Hematopoietic multipotent progenitor cell treated with erythropoietin and hydrocortisone succinate and interleukin-3 and kit ligand, for 17 days (in vitro differentiated cells): Measurements from ENCODE around the gene LILRA5.
A peak's percentile ranks its signal among the peaks of the same experiment; 100 is the strongest.
"Not testable (repeated sequence)": the region's sequence is repeated elsewhere in the genome, so short reads cannot be mapped to it uniquely, and the experiment has no call there.

ENCODE experiments used
- DNase-seq: peaks from one replicate; pipeline ENCODE4 v3.0.0-alpha.2; 2015; ENCODE audit warnings: low spot score

The LILRA5 gene

DNA sequence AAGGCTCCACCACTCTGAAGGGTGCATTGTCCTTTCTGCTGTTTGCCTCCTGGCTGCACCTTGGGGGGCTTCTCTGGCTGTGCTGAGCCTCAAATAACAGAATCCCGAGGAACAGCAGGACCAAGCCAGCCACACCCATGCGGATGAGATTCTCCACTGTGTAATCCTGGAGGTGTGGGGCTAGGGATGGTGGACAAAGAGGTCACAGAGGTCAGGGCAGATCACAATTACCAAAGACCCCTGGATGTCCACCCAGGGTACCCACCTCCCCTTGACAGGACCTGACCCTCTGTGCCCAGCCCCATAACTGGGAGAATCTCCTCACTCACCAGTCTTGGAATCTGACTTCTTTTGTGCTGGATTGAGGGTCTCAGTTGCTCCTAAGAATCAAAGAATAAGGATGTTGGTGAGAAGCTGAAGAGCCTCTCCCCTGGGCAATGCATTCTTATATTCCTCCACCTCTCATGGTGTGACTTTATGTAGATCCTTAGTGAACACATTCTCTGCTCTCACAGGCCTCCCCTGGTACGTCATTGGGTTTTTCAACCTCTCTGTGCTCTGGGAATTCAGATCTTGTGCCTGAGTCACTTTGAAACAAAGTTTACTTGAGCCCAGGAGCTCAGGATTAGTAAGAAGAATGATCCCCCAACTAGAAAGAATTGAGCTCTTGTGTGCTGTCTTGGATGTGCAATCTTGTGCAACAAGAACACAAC, 20.8 kb upstream of the LILRA5 start:
- DNase-seq: no peak

DNA sequence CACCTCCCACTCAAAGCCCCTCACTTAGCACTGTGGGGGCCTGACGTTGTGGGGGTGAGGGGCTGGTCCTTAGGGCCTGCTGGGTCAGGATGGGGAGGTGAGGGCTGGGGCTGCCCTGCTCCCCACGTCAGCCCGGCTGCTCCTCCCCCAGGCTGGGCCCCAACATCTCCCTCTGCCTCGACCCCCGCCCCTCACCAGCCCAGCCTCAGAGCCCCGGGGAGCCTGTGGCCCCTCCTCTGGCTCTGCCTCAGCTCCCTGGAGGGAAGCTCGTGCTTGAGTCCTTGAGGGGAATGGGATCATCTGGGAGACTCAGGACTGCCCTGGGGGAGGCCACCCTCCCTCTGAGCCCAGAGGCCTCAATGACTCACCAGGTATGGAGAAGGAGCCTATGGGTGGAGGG, 19.2 kb upstream of the LILRA5 start:
- no peak for DNase-seq

DNA sequence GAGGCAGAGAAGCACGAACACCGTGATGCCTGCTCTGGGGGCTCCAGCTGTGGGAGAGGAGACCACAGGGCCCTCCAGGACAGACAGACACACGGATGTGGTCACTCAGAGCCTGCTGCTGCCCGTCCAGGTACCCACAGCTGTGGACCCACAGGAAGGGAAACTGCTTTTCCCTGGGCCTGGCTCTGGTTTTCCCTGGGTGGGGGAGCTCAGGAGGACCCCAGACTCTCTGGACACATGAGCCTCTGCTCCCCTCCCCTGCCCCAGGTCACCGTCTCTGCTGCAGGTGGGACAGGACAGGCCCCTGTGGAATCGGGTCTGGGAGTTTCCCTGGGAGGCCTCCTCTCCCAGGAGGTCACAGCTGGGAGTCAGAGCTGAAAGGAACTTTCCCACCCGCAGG, 18.7 kb upstream of the LILRA5 start:
- DNase-seq: no peak

DNA sequence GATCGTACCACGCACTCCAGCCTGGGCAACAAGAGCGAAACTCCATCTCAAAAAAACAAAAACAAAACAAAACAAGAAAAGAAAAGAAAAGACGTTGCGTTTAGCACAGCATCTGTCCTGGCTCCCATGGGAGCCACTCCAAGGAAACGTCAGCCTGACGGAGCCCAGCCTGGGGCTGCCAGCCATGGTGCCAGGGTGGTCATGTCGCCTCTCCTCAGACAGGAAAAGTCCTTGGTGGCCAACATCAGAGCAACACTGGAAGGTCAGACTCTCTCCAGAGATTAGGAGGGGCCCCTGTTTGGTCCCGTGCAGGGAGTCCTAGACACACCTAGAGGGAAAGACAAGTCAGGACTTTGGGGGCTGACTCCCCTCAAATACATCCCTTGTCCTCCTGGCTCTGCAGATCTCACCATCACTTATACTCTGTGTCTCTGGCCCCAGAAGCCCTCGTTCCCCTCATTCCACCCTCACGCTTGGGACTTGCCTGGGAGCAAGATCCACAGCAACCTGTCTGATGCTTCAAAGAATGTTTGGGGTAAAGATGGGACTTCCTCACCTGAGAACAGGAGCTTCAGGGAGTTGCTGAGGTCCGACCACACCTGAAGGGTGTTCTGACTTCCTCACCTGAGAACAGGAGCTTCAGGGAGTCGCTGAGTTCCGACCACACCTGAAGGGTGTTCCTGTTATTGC, 16.7 kb upstream of the LILRA5 start:
- DNase-seq: no peak

DNA sequence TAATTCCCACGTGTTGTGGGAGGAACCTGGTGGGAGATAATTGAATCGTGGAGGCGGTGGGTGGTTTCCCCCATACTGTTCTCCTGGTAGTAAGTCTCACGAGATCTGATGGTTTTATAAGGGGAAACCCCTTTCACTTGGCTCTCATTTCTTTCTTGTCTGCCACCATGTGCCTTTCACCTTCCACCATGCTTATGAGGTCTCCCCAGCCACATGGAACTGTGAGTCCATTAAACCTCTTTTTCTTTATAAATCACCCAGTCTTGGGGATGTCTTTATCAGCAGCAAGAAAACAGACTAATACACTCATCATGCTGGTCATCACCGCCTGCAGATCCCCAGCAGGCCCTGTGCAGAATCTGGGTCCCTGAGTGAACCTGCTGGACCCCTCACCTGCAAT, 15.8 kb upstream of the LILRA5 start:
- not testable (repeated sequence) for DNase-seq

DNA sequence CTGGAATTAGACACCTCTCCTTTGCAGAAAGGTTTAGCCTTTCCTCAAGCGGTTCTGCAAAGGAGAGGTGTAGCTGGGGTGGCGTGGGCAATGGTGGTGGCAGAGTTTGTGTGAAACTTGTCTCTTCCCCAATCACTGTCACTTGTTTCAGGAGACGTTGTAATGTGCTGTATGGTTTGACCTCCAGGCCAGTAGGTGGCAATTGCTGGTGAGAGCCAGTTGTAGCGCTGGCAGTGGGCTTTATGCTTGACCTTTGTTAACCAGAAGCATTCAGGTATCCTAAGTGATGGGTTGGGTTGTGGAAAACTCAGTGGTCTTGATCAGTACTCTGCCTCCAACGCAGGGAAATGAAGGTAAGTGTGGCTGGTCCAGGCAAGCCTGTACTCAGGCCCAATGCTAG, 12.7 kb upstream of the LILRA5 start:
- DNase-seq: no peak

DNA sequence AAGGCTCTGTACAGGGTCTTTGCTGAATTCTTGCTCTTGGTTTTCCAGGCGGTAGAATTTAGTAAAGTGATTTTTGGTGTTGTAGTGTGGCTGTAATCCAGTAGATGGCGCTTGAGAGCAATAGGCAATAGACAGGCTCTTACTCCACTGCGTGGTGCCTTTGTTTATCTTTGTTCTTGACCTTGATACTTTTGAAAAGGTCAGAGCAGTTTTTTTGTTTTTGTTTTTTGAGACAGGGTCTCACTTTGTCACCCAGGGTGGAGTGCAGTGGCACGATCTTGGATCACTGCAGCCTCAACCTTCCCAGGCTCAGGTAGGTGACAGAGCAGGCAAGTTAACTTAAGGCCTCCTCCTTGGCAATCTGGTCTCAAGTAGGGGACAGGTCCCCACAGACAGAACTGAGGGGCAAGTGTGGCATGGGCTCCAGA, 12.2 kb upstream of the LILRA5 start:
- peak; percentile 47 for DNase-seq

DNA sequence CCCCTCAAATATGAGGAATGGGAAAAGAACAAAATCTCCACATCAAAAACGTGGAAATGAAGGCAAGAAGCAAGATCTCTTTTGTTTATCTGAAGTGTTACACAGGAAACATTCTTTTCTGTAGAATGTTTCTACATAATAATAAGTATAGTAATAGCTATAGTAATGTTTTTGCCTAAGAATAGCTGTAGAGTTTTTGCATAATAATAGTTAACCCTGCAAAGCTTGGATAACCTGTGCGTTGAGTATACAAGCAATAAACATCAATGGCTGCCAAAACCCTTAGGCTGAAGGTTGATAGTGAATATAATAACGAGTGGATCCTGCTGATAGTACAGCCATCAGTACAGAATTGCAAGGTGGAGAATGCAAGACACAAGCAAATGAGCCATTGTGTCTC, 11.1 kb upstream of the LILRA5 start:
- DNase-seq: no peak

DNA sequence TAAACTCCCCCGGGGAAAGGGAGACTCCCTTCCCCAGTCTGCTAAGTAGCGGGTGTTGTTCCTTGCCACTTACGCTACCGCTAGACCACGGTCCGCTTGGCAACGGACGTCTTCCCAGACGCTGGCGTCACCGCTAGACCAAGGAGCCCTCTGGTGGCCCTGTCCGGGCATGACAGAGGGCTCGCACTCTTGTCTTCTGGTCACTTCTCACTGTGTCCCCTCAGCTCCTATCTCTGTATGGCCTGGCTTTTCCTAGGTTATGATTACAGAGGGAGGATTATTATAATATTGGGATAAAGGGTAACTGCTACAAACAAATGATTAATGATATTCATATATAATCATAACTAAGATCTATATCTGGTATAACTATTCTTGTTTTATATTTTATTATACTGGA, 10.0 kb upstream of the LILRA5 start:
- not testable (repeated sequence) for DNase-seq

DNA sequence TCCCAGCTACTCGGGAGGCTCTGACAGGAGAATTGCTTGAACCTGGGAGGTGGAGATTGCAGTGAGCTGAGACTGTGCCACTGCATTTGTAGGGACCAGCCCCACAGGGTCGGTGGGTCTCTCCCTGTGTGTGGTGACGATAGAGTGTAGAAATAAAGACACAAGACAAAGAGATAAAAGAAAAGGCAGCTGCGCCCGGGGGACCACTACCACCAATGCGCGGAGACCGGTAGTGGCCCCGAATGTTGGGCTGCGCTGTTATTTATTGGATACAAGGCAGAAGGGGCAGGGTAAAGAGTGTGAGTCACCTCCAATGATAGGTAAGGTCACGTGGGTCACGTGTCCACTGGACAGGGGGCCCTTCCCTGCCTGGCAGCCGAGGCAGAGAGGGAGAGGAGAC, 9.3 kb upstream of the LILRA5 start:
- DNase-seq: not testable (repeated sequence)

DNA sequence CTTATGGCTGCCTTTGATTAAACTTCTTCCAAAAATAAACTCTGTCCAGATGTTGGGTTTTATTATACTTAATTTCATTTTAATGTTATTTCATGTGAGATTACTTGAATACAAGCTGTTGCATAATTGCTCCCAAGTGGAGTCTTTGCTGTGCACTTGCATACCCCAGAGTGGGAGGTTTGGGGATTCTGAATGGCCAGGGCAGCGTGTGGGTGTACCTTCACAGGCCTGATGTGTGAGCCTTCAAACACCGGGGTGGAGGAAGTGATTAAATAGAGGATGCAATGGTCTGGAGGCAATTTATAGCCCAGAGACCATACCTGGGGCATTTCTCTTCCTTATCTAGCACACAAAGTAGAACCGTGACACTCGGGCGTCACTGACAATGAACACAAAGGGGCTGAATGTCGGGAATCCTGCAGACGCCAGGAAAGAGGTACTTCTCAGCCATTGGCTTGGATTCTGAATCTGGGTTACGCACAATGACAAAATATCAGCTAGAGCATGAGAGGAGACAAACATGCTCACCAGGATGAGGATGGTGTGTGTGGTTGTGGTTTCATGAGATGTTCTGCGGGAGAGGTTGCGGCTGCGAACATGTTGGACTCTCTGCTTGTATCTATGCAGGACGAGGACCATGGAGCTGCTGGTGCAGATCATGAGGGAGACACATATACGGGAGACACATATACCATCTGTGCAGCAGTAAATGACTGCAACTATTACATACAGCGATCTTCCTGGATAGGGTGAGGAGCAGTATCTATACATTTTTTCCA, 7.1 kb upstream of the LILRA5 start:
- DNase-seq: no peak

DNA sequence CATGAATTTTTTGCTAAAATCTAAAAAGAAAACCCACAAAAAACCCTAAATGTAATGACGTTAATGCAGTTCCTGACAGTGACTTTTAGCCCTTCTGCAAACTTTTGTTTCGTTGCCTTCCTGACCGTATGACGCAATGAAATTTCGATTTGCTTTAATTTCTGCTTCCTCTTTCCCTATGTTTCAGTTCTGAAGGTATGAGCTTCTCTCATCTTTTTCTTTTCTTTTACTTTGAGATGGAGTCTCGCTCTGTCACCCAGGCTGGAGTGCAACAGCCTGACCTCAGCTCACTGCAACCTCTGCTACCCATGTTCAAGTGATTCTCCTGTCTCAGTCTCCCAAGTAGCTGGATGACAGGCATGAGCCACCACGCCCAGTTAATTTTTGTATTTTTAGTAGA, 6.1 kb upstream of the LILRA5 start:
- DNase-seq: no peak

DNA sequence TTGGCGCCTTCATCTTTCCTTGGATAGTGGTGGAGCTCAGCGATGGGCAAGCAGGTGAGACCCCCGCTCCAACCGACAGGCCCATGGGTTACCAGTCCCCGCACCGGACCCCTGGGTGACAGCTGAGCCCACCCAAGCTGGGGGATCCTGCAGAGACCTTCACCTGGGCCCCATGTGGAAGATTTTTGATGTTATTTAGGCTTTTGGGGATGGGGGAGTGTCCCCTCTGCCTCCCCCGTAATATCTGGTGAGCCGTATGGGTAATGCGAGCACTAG, 4.9 kb upstream of the LILRA5 start:
- no peak for DNase-seq

DNA sequence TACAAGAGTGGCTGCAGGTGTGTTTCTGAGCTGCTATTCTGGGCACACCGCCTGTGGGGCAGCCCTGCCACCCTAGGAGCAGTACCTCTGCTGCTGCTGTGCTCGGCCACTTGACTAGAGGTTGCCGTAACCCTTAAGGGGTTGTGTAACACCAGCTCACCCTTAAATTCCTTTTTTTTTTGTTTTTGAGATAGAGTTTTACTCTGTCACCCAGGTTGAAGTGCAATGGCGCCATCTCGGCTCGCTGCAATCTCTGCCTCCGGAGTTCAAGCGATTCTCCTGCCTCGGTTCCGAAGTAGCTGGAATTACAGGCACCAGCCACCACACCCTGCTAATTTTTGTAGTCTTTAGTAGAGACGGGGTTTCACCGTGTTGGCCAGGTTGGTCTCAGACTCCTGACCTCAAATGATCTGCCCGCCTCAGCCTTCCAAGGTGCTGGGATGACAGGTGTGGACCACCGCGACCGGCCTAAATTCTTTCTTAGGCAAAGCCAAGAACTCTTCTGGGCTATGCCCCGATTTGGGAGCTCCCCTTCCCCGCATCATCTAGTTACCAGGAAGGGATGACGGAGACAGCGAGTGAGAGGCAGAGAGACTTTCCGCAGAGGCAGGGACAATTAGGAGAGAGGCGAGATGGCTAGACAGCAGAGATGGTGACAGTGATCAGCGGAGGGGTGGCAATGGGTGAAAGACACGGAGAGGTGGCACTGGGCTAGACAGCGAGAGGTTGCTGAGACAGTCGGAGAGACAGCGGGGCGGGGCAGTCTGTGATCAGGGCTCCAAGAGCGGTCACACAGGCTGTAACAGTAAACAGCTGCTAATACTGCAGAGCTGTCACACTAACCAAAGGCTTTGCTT, 4.4 kb upstream of the LILRA5 start:
- DNase-seq: no peak

DNA sequence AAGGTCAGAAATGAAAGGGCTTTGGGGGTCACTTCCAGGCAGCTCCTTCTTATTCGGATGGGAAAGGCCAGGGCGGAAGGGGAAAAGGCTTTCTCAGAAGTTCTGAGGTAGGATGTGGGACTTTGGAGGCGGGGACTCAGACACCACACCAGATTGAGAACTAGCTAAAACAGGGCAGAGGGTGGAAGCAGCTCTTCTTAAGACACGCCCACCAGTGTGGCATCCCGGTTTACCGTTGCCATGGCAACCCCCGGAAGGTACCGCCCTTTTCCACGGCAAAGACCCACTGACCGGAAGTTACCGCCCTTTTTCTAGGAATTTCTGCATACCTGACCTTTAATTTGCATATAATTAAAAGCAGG, 3.8 kb upstream of the LILRA5 start:
- DNase-seq: no peak

DNA sequence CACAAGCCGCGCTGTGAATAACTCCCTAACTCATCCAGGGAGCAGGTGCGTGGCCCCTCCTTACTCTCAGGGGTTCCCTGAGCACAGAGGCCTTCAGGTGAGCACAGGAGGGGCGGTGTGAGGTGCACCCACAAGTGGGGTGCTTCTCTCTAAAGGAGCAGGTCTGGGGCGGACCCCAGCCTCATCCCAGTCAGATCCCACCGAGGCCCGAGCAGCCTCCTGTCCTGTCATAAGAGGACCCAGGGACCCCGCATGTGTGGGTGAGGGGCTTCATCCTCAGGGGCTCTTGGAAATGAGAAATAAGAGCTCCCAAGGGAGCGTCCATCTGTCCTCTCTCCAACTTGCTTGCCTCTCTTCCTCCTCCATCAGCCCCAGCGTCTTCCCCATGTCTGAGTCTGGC, 3.0 kb upstream of the LILRA5 start:
- no peak for DNase-seq

DNA sequence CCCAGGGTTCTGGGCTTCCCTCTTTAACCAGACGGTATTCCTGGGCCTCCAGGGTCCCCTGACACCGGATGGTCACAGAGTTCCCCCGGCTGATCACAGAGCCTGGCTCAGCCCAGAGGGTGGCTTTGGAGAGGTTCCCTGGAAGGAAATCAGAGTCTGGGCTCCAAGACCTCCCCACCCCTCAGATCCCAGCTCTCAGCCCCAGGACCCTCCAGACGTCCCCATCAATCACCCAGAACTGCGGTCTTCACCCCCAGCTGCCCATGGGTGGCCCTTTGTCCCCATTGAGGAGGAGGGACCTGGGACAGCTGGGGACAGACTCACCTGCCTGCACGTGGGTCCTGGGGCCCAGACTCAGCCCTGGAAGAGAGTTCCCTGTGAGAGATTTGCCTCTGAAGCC, 955 bp downstream of the LILRA5 start:
- no peak for DNase-seq

DNA sequence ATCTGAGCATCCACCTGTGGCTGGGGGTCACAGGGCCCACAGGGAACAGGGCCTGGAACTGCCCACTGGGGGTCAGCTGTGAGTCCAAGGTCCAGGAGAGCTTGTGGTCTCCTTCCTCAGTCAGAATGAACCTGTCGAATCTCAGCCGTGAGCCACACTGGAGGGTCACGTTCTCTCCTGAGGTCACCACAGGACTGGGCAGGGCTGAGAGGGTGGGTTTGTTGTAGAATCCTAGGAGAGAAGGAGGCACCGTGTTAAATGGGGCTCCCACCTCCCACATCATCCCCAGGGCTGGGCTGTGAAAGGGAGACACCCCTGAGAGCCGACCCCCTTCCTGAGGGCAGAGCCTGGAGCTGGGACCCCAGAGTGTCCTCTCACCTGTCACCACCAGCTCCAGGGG, 1.5 kb downstream of the LILRA5 start:
- no peak for DNase-seq

DNA sequence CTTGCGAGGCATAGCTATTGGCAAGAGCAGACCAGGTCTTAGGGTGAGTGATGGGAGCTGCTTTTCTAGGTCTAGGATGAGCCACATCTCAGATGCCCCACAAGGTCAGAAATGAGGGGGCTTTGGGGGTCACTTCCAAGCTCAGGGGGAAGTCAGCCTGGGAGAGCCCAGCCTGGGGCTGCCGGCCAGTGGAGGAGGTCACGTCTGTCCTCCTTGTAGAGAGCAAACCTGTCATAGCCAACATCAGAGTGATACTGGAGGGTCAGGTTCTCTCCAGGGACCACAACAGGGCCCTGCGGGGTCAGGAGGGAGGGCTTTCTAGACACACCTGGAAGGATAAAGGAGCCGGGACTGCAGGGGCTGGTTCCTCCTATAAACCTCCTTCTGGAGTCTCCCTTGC, 2.4 kb downstream of the LILRA5 start:
- DNase-seq: no peak

DNA sequence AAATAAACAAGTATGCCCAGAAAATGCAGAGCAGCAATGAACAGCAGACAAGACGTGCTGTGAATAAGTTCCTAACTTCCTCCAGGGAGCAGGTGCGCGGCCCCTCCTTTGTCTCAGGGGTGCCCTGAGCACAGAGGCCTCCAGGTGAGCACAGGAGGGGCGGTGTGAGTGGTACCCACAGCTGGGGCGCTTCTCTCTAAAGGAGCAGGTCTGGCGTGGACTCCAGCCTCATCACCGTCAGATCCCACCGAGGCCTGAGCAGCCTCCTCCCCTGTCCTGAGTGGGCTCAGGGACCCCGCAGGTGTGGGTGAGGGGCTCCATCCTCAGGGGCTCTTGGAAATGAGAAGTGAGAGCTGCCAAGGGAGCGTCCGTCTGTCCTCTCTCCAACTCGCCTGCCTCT, 3.2 kb downstream of the LILRA5 start:
- no peak for DNase-seq

DNA sequence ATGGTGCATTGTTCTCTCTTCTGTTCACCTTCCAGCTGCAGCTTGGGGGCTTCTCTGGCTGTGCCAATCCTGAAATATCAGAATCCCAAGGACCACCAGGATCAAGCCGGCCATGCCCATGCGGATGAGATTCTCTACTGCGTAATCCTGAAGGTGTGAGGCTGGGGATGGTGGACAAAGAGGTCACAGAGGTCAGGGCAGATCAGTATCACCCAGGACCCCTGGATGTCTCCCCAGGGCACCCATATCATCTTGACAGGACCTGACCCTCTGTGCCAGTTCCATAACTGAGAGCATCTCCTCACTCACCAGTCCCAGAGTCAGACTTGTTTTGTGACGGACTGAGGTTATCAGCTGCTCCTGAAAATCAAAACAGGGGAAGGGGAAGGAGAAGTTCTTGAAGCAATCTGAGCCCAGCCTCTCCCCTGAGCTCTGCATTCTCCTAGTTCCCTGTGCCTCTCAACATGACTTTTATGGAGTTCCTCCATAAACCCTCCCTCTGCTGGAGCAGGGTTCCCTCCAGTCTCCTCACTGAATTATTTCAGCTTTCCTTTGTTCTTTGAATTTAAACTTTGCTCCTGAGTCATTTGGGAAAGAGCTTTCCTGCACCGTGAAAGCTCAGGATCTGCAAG, 5.5 kb downstream of the LILRA5 start:
- DNase-seq: no peak

DNA sequence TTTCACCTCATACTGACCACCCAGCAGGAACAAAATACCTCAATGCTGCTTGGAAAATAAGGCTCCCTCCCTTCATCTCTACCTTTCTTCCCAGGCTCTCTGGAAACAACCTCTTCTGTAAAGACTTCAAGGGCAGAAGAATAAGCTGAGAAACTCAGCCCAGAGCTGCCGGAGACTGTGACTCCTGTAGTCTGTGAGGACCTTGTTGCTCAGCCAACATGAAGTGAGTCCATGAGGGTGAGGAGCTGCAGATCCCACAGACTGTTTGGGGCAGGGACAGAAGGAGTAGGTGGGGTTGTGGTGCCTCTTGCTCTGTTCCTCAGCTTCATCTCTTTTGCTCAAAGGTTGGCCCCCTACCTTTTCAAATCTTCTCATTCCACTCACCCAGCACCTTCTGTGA, 7.8 kb downstream of the LILRA5 start:
- DNase-seq: no peak
